GM18868 (cell line): ENCODE data around the gene EPS8L1.
"Not testable (repeated sequence)": the region's sequence is repeated elsewhere in the genome, so short reads cannot be mapped to it uniquely, and the experiment has no call there.

Experiments used
- ATAC-seq: cut with Tn5 transposase; IDR thresholded peaks from one replicate; pipeline ENCODE4 v1.9.1; 2021; ENCODE audit warnings: mild to moderate bottlenecking, moderate library complexity; ENCODE audit not compliant: unreplicated experiment

The EPS8L1 gene

GRCh38 chr19:55092423-55093318 is 17.0 kb downstream of the EPS8L1 start:
- ATAC-seq: no peak

DNA sequence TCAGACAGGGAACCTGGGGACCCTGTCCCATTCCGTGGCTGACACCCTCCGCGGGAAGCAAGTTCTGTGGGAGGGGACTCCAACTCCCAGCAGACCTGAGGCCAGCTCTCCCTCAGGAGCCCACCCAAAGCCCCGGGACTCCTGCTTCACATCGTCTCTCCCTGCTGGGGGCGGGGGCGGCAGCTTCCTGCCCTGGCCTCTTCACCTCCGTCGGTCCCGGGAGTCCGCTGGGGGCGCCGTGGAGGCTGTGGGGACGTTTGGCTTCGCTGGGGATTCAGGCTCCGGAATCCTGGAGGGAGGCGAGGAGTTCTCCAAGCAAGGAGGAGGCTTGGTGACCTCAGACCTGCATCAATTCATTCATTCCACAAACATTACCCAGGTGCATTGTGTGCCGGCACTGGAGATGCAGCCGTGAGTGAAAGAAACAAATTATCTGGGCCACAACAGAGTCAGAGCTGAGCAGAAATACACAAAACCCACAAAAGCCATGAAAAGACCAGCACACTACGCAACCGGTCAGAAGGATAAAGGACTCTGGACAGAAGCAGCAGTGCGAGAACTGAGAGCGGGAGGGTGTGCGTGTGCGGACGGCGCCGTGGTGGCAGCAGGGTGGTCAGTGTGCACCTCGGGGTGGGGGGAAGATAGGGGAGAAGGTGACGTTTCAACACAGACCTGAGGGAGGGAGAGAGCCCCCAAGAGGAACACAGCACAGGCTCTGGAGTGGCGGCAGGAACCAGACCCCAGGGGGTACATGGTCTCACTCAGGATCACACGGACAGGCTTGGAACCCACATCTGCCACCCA is 19.0 kb downstream of the EPS8L1 start:
- no peak for ATAC-seq

DNA sequence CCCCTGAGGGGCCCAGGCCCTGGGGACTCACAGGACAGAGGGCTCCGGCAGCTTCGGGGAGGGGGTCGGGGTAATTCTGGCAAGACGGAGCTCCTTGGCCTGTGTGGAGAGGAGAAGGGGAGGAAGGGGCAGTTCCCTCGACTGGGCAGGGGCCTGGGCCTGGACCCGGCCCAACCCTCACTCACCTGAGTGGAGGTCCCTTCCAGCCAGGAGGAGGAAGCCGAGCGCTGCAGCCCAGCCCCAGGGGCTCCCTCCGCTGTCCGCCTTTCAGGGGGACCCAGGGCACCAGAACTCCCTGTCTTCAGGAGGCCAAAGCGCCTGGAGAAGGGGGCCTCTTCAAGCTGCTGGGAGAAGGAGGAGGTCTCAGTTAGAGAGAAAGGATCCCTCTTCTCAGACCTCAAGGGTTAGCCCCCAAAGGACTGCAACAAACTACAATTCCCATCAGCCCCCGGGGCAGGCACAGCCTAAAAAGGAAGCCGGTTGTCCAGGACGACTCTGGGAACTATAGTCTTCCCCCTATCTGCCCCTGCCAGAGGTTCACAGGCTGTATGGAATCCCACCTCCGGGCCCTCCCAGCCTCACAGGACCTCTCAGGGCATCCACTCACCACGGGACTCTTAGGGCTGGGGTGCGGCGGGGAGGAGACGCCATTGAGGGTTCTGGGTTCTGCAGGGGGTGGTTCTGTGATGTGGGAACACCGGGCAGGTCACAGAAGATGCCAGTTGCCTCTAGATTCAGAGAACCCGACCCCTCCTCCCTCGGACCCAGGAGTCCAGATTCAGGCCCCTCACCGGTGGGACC is 19.8 kb downstream of the EPS8L1 start:
- ATAC-seq: no peak

DNA sequence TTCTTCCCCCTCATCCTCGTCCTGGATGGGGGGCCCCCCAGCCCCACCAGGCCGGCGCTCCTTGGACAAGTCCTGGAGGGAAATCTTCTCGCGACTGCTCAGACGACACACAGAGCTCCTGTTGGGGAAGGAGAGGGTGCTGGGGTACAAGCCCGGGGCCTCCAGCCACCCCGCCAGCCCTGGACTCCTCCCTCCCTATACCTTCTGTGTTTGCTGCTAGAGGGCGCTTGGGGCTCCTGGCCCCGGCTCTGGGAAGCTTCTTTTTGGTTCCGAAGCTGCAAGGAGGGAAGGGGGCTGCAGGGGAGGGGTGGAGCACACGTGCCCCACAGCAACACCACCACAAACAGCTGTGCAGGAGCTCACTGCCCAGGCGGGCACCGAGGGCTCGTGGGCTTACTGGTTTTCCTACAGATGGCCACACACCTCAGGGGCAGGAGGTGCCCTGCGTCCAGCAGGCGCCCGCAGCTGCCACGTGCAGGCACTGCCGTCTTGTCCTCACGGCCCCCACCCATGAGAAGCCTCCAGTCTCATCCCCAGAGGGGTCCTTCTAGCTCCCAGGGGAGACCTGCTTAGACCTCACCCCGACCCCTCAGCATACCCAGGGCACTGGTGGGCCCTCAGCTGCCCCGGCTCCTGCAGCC is 20.5 kb downstream of the EPS8L1 start:
- no peak for ATAC-seq

- ATAC-seq: no peak
These were observed 22.4 kb downstream of the EPS8L1 start for GRCh38 chr19:55097864-55098715.

- no peak for ATAC-seq
These were observed 23.3 kb downstream of the EPS8L1 start for GRCh38 chr19:55098716-55099556.

- ATAC-seq: no peak
These were observed 24.2 kb downstream of the EPS8L1 start for GRCh38 chr19:55099557-55100506.

DNA sequence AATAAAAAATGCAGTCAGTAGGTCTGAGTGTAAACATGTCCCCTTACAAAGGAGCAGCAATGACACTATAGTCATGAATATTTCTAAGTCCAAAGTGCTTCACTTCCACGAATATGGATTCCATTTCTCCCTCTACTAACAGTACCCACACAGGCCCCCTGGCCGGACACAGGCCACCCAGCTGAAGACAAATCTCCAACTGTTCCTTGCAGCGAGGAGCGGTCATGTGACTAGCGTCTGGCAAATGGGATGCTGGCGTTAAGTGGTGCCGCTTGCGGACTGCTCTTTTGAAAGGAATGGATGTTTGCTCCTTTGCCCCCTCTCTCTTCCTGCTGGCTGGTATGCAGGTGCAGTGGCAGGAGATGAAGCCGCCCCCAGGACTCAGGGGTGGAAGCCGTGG is 25.6 kb downstream of the EPS8L1 start:
- no peak for ATAC-seq

GRCh38 chr19:55103190-55103589 is 27.5 kb downstream of the EPS8L1 start:
- ATAC-seq: no peak

DNA sequence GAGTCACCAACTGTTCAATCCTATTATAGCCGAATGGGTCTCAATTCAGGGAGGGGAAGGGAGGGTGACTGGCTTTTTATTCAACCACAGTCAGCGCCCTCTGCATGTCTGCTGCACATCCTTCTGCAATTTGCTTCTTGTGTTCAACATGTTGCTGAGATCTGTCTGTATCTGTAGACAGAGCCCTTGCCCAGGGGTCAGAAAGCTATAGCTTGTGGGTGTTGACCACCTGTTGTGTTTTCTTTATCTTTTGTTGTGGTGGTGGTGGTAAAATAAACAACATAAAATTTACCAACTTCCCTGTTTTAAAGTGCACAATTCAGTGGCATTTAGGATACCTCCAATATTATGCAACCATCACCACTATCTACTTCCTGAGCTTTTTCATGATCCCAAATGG is 29.6 kb downstream of the EPS8L1 start:
- ATAC-seq: no peak

DNA sequence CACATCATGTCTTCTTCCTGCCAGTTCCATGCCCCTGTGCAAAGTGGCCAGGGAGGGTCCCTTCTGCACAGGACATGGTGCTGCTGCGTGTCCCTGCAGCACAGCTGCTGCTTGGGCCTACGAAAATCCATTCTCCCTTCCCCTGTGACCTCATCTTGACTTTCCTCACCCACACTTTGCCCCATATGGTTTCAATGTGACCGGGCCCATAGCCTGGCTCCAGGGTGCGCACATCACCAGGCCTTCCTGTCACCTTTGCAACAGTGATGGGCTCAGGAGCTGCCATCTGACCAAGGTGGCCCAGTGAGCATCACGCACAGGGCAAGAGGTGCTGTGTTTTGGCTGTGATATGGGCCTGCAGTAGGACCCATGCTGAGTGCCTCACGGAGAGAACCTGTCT is 30.9 kb downstream of the EPS8L1 start:
- no peak for ATAC-seq

DNA sequence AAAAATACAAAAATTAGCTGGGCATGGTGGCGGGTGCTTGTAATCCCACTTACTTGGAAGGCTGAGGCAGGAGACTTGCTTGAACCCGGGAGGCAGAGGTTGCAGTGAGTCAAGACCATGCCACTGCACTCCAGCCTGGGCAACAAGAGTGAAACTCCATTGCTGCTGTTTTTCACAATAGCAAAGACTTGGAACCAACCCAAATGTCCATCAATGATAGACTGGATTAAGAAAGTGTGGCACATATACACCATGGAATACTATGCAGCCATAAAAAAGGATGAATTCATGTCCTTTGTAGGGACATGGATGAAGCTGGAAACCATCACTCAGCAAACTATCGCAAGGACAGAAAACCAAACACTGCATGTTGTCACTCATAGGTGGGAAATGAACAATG is 31.6 kb downstream of the EPS8L1 start:
- not testable (repeated sequence) for ATAC-seq

- no peak for ATAC-seq
These were observed 34.0 kb downstream of the EPS8L1 start for GRCh38 chr19:55109527-55110291.

DNA sequence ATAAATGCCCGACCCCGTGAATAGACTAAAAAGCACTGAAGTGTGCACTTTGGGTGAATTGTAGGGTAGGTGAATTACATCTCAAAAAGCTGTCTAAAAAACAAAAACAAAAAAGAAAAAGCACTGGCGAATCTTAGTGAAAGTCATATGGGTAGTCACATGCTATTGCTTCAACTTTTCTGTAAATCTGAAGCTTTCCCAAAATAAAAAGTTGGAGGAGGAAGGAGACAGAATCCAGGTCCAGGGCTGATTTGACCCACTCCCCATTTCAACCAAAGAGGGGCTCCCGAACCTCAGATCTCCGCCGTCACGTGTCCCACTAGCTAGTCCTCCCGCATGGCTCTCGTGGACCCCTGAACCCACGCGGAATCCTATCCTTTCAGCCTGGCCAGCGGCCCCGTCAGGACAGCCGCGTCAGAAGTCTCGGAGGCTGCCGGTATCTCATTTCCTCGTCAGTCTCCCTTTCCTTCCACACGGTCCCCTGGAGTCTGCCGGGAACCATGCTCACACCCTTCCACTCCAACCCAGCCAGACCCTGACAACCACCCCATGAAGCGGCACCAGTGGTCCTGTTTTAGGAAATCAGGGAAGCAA is 35.7 kb downstream of the EPS8L1 start:
- ATAC-seq: no peak

DNA sequence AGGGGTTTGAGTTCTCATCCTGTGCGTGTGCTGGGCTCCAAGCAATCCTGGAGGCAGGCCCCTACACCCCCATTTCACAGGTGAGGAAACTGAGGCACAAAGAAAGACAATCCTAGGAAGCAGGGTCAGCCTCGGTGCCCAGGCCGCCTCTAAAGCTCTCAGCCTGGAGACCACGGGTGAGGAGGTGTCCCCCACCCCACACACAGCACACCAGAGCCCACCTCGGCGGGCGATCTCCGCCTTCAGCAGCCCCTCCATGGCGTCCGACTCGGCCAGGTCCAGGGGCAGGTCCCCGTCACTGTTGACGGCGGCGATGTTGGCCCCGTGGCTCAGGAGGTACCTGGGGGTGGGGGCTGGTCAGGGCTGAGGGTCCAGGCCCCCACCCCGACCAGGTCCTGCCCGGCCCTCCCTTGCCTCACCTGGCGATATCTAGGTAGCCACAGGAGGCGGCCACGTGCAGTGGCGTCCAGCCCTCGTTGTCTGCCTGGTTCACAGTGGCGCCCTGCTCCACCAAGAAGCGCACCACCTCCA is 36.6 kb downstream of the EPS8L1 start:
- ATAC-seq: no peak

- ATAC-seq: no peak
These were observed 37.3 kb downstream of the EPS8L1 start for GRCh38 chr19:55112777-55113569.
